HG03095 (cell line): ENCODE data around the gene PRKAA2.

ENCODE experiments used
- ATAC-seq: cut with Tn5 transposase; IDR thresholded peaks from one replicate; pipeline ENCODE4 v1.9.1; 2021; ENCODE audit warnings: moderate library complexity; ENCODE audit not compliant: unreplicated experiment

The PRKAA2 gene

GRCh38 chr1:56712150-56712549 is 67.0 kb downstream of the PRKAA2 start:
- no peak for ATAC-seq

DNA sequence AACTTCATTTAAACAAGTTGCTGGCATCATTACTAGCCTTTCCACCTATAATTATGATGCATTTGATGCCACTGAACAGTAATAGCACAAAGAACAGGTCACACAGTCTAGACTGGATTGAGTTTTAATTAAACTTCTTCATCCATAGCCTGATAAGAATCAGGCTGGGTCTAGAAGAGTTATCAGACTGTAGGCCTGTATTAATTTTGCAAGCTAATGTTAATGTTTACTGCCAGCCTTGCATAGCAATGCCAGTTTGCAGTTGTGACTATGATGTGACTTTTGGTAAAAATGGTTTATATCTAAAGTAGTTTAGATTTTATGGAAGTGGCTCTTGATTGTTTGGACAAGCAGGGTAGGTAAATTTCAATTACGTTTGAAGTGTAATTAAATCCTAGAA is 68.0 kb downstream of the PRKAA2 start:
- ATAC-seq: no peak

GRCh38 chr1:56715156-56715555 is 70.0 kb downstream of the PRKAA2 start:
- ATAC-seq: no peak

DNA sequence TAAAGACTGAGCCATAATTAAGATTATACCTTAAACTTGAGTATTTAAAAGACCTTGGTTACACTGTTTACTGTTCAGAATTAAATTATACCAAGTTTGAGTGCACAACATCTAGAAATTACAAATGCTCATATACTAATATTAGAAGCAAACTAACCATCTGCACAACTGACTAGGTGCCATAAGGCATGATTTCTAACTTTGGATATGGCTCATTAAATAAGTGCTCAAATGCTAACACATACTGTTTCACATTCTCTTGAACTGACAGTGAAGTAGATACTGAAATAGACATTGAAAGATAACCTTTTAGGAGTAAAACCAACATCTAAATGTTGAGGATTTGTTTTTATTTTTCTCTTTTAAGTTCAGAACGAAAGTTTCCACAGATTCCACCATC is 74.1 kb downstream of the PRKAA2 start:
- ATAC-seq: no peak

GRCh38 chr1:56726706-56727105 is 81.6 kb downstream of the PRKAA2 start:
- no peak for ATAC-seq

- ATAC-seq: no peak
Measured at GRCh38 chr1:56728964-56729363, 83.8 kb downstream of the PRKAA2 start.

DNA sequence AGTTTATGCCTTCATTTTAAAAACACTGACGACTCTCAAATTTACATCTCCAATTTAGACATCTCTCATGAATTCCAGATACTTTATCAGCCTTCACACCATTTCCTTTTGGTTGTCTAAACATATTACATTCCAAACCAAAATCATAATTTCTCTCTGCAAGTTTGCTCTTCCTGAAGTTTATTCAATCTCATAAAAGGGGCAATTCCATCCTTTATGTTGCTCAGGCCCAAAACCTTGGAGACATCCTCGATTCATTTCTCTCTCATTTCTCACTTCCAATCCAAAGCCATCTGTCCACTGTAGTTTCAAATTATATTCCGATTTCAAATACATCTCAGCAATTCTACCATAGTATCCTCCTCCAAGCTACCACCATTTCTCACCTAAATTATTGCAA is 100.1 kb downstream of the PRKAA2 start:
- no peak for ATAC-seq

GRCh38 chr1:56754708-56755479 is 109.8 kb downstream of the PRKAA2 start:
- ATAC-seq: no peak

GRCh38 chr1:56755911-56756310 is 110.8 kb downstream of the PRKAA2 start:
- no peak for ATAC-seq

GRCh38 chr1:56758135-56758534 is 113.0 kb downstream of the PRKAA2 start:
- no peak for ATAC-seq

- no peak for ATAC-seq
Measured at GRCh38 chr1:56758794-56759193, 113.7 kb downstream of the PRKAA2 start.
